Pulmonary artery endothelial cell (primary cell): ENCODE results near the gene CLP1. TPM values are rescaled to one million over a fixed set of nuclear protein-coding genes. Genes with fewer than 3 reads are reported as not detected.
A peak's percentile ranks its signal among the peaks of the same experiment; 100 is the strongest.
"Not testable (repeated sequence)": the region's sequence is repeated elsewhere in the genome, so short reads cannot be mapped to it uniquely, and the experiment has no call there.

Experiments used
- DNase-seq: peaks from one replicate; pipeline ENCODE4 v3.0.0-alpha.2; 2011; ENCODE audit warnings: low read depth, low spot score
- total RNA-seq: library from RNA; depleted of rRNA; stranded (reverse); fragments of >200 nt; gene quantifications from 2 replicates; pipeline ENCODE4 v1.2.3, GENCODE V29; 2014

The CLP1 gene
- total RNA-seq, 1 donor from 2014 or later, result 22.9 TPM

GRCh38 chr11:57659669-57660068, 2.1 kb downstream of the CLP1 start:
- DNase-seq, result no peak

- no peak for DNase-seq
Observed at GRCh38 chr11:57662893-57663292, 5.3 kb downstream of the CLP1 start.

- no peak for DNase-seq
Observed at GRCh38 chr11:57663975-57664374, 6.4 kb downstream of the CLP1 start.

- DNase-seq, result peak; percentile 98
Observed at GRCh38 chr11:57667117-57667735, 9.7 kb downstream of the CLP1 start.

GRCh38 chr11:57667736-57668433, 10.3 kb downstream of the CLP1 start, which contains the start of gene ZDHHC5:
Gene ZDHHC5, plus strand, starts transcription at chr11:57668114. Its CDS starts 4,977 bp downstream, at chr11:57673091.
- DNase-seq, result peak; percentile 99

- no peak for DNase-seq
Observed at GRCh38 chr11:57668434-57668782, 10.8 kb downstream of the CLP1 start.

- no peak for DNase-seq
Observed at GRCh38 chr11:57674251-57674650, 16.7 kb downstream of the CLP1 start.

GRCh38 chr11:57675176-57675941, 17.8 kb downstream of the CLP1 start:
- no peak for DNase-seq

GRCh38 chr11:57679396-57679795, 21.8 kb downstream of the CLP1 start:
- DNase-seq, result no peak

GRCh38 chr11:57680552-57680874, 23.0 kb downstream of the CLP1 start:
- DNase-seq, result no peak

GRCh38 chr11:57681168-57681567, 23.6 kb downstream of the CLP1 start:
- DNase-seq, result no peak

- DNase-seq, result not testable (repeated sequence)
Observed at GRCh38 chr11:57690474-57690873, 32.9 kb downstream of the CLP1 start.

- no peak for DNase-seq
Observed at GRCh38 chr11:57698843-57699365, 41.3 kb downstream of the CLP1 start.

- DNase-seq, result no peak
Observed at GRCh38 chr11:57699813-57700212, 42.3 kb downstream of the CLP1 start.

GRCh38 chr11:57700425-57700824, 42.9 kb downstream of the CLP1 start:
- DNase-seq, result no peak

- no peak for DNase-seq
Observed at GRCh38 chr11:57703341-57703740, 45.8 kb downstream of the CLP1 start.

- no peak for DNase-seq
Observed at GRCh38 chr11:57704932-57705331, 47.4 kb downstream of the CLP1 start.

GRCh38 chr11:57705432-57705831, 47.9 kb downstream of the CLP1 start:
- not testable (repeated sequence) for DNase-seq

GRCh38 chr11:57709802-57710367, 52.3 kb downstream of the CLP1 start:
- DNase-seq, result no peak
